Nephron (organoid): Measurements from ENCODE around the gene C1QTNF1.

ENCODE experiments used
- H3K27ac Mint-ChIP-seq, 3 experiments: 2 replicates each; pipeline ENCODE4 v1.8.0; 2020; ENCODE audit warnings: mixed read lengths in 3 of 3, mild to moderate bottlenecking in 2 of 3, moderate library complexity in 1 of 3
- H3K27me3 Mint-ChIP-seq: 2 replicates; pipeline ENCODE4 v1.8.0; 2021; ENCODE audit warnings: low read depth, mild to moderate bottlenecking, moderate library complexity, mixed read lengths
- H3K36me3 Mint-ChIP-seq: 2 replicates; pipeline ENCODE4 v1.8.0; 2020; ENCODE audit warnings: low read depth, mixed read lengths
- H3K4me1 Mint-ChIP-seq: 2 replicates; pipeline ENCODE4 v1.8.0; 2020; ENCODE audit warnings: mixed read lengths
- H3K4me3 Mint-ChIP-seq, 3 experiments: 2 replicates each; pipeline ENCODE4 v1.8.0; 2020; ENCODE audit warnings: mild to moderate bottlenecking in 3 of 3, mixed read lengths in 3 of 3, moderate library complexity in 2 of 3
- H3K9me3 Mint-ChIP-seq: 2 replicates; pipeline ENCODE4 v1.8.0; 2020; ENCODE audit warnings: mixed read lengths
- TF ChIP-seq, protein P1 (sequence below), 3 experiments: fragments of 200-600 bp; sonication (generic); IDR thresholded peaks; one replicate each; pipeline ENCODE4 v1.5.0; 2021; ENCODE audit warnings: antibody characterized with exemption in 3 of 3; ENCODE audit not compliant: unreplicated experiment in 3 of 3

Gene C1QTNF1

DNA sequence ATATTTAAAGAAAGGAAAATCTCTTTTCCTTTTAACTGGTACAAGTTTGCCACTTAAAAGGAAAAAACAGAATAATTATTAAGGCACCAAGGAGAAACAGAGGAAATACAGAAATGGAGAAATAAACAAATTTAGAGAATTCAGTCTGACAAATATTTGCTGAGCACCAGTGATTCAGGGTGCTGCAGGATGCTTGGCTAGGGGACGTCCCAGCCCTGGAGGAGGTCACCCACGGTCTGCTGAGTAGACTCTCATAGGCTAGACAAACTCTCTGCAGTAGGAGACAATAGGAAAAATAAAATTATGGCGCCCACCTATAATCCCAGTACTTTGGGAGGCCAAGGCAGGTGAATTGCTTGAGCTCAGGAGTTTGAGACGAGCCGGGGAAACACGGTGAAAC lies 15.9 kb downstream of the C1QTNF1 start:
- H3K27ac Mint-ChIP-seq: no peak overlapping the region
- H3K4me1 Mint-ChIP-seq: peaks cover 5% of the 10 kb centered on the region
- no peak overlapping the region for H3K4me3 Mint-ChIP-seq
- H3K9me3 Mint-ChIP-seq: no peaks in the 10 kb centered on the region
- H3K36me3 Mint-ChIP-seq: no peaks in the 10 kb centered on the region
- TF ChIP-seq, protein P1, sequence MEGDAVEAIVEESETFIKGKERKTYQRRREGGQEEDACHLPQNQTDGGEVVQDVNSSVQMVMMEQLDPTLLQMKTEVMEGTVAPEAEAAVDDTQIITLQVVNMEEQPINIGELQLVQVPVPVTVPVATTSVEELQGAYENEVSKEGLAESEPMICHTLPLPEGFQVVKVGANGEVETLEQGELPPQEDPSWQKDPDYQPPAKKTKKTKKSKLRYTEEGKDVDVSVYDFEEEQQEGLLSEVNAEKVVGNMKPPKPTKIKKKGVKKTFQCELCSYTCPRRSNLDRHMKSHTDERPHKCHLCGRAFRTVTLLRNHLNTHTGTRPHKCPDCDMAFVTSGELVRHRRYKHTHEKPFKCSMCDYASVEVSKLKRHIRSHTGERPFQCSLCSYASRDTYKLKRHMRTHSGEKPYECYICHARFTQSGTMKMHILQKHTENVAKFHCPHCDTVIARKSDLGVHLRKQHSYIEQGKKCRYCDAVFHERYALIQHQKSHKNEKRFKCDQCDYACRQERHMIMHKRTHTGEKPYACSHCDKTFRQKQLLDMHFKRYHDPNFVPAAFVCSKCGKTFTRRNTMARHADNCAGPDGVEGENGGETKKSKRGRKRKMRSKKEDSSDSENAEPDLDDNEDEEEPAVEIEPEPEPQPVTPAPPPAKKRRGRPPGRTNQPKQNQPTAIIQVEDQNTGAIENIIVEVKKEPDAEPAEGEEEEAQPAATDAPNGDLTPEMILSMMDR (IDR thresholded peaks at IDR 0.05; ENCODE audit: unreplicated experiment in 3 of 3): no peak
- peaks cover 66% of the 10 kb centered on the region for H3K27me3 Mint-ChIP-seq

DNA sequence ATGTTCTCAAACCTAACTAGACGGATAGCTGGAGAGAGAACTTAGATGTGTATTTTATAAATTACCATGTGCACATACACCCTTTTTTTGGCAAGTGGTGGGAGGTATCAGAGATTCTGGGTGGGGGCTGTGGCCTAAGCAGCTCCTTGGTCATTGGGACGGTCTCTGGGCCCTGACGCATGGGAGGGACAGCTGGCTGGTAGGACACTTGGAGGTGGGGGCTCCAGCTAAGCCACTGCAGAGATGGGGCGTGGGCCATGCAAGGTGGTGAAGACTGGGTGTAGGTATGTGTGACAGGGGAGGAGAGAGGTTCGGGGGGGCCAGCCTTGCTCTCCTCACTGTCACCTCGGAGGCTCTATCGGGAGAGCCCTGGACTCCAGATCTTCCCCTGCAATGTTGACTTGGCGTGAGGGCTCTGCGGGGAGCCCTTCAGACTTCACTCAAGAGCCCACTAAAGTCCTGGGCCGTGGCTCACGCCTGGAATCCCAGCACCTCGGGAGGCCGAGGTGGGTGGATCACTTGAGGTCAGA lies 17.1 kb downstream of the C1QTNF1 start:
- Mint-ChIP-seq H3K27me3 (peaks cover 69% of the 10 kb centered on the region), H3K4me3 (no peak overlapping the region), H3K36me3 (no peaks in the 10 kb centered on the region), H3K9me3 (no peaks in the 10 kb centered on the region), H3K27ac (no peak overlapping the region), H3K4me1 (peaks cover 11% of the 10 kb centered on the region)
- TF ChIP-seq, protein P1 (IDR thresholded peaks at IDR 0.05; ENCODE audit: unreplicated experiment in 3 of 3): no peak

DNA sequence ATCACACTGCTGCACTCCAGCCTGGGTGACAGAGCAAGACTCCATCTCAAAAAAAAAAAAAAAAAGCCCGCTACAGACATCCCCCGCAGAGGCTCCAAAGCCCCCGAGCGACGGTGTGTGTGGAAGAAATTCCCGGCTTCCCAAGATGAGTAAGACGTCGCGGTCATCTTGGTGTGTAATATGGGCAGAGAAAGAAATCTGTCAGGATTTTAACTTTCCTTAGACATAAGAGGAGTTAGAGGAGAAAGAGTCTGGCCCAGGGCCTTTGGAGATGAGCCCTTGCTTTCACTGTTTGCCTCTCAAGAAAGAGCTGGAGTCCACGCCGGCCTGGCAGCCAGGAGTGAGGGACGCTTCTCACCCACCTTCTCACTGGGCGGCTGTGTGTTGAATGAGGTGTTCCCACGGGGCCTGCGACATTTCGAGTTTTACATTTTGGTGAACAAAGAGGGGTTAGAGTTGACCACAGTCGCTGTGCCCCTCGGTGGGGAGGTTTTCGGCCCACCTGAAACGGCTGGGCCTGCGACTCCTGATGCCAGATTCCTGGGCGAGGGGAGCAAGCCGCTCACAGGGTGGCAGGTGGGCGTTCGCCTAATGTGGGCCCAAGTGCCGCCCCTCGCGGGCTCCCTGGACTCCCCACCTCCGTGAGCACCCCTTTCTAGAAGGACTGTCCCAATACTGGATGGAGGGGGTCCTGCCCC lies 17.9 kb downstream of the C1QTNF1 start:
- Mint-ChIP-seq H3K4me3 (no peak overlapping the region), H3K36me3 (no peaks in the 10 kb centered on the region)
- TF ChIP-seq, protein P1 (IDR thresholded peaks at IDR 0.05; ENCODE audit: unreplicated experiment in 3 of 3): no peak

DNA sequence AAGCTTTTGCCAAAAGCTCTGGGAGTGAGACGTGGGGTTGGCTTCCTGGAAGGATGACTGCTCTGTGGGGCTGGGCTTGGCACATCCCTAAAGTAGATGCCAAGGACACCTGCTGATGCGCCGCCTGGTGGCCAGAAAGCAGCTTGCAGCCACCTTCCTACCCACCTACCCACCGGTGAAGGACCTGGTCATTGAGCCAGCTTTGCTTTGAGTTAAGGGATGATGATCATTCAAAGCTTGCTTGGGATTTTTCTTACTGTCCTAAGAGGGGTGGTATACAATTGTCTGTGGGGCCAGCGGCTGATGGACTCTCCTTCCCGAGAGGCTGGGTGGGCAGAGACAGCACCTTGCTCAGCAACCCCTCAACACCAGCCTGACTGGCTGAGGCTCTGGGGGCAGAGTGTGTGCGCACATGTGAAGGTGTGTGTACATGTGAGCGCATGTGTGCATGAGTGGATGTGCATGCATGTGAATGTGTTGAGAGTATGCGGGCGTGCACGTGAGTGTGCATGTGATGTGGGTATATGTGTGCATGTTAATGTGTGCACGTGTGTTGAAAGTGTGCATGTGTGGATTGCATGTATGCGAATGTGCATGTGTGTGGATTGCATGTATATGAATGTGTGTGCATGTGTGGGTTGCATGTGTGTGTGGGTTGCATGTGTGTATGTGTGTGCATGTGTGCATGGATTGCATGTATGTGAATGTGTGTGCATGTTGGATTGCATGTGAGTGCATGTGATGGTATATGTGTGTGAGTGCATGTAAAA lies 18.6 kb downstream of the C1QTNF1 start:
- no peaks in the 10 kb centered on the region for H3K9me3 Mint-ChIP-seq
- no peaks in the 10 kb centered on the region for H3K36me3 Mint-ChIP-seq
- peaks cover 77% of the 10 kb centered on the region for H3K27me3 Mint-ChIP-seq
- H3K27ac Mint-ChIP-seq: no peak overlapping the region
- H3K4me3 Mint-ChIP-seq: peak overlapping the region in 1 of 3 experiments; percentile 18
- TF ChIP-seq, protein P1 (IDR thresholded peaks at IDR 0.05; ENCODE audit: unreplicated experiment in 3 of 3): peak; percentile 36 to 39 (median 38)
- H3K4me1 Mint-ChIP-seq: peaks cover 24% of the 10 kb centered on the region

More for the DNA sequence above, 17.9 kb downstream of the C1QTNF1 start:
- Mint-ChIP-seq H3K27ac (no peak overlapping the region), H3K4me1 (peaks cover 19% of the 10 kb centered on the region), H3K9me3 (no peaks in the 10 kb centered on the region), H3K27me3 (peaks cover 73% of the 10 kb centered on the region)

DNA sequence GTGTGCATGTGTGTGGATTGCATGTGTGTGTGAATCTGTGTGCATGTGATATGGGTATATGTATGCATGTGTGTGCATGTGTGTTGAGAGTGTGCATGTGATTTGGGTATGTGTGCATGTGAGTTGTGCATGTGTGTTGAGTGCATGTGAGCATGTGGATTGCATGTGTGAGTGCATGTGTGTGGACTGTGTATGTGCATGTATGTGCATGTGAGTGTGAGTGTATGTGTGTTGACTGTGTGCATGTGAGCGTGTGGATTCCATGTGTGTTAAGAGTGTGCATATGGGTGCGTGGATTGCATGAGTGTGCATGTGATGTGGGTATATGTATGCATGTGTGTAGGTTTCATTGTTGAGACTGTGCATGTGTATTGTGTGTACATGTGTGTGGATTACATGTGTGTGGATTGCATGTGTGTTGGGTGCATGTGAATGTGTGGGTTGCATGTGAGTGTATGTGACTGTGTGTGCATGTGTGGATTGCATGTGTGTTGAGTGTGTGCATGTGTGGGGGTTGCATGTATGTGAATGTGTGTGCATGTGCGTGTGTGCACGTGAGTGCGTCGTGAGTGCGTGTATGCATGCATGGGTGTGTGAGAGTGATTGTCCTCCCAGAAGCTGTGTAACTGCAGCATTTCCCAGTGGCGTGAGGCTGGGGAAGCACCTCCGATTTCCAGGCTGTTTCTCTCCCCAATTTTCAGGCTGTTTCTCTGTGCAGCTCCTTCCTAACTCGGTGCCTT lies 19.4 kb downstream of the C1QTNF1 start:
- Mint-ChIP-seq H3K27ac (no peak overlapping the region), H3K4me3 (peak overlapping the region in 1 of 3 experiments; percentile 18), H3K9me3 (no peaks in the 10 kb centered on the region), H3K36me3 (no peaks in the 10 kb centered on the region), H3K27me3 (peaks cover 78% of the 10 kb centered on the region), H3K4me1 (peaks cover 24% of the 10 kb centered on the region)
- TF ChIP-seq, protein P1 (IDR thresholded peaks at IDR 0.05; ENCODE audit: unreplicated experiment in 3 of 3): no peak
